HEK293 (cell line): ENCODE data around the gene FGFR2.

ENCODE experiments used
- CTCF ChIA-PET: fragments of 350-600 bp; formaldehyde crosslinking; extraction: SDS; loops from one replicate; lab custom pipeline; 2021; ENCODE audit warnings: antibody characterized with exemption; lab: Yijun Ruan, JAX
- POLR2A ChIA-PET: fragments of 300-600 bp; formaldehyde crosslinking; extraction: SDS; loops from one replicate; lab custom pipeline; 2020; ENCODE audit warnings: antibody characterized with exemption, inconsistent platforms; lab: Yijun Ruan, JAX
- H3K27ac ChIP-seq: fragments of 200-500 bp; sonication (Bioruptor generic); 2 replicates; pipeline ENCODE4 v1.5.1; 2014; ENCODE audit warnings: low read depth, low read length, control low read depth, inconsistent platforms; ENCODE audit errors: extremely low read depth
- H3K36me3 ChIP-seq, 2 experiments: fragments of 200-500 bp in 1 of 2; sonication (Bioruptor generic) in 1 of 2; 1 replicate in 1 of 2; 2 replicates in 1 of 2; pipeline ENCODE4 v1.5.1; 2014 to 2017; ENCODE audit warnings: inconsistent platforms in 2 of 2, low read length in 2 of 2; ENCODE audit not compliant: control insufficient read depth in 2 of 2, insufficient read depth in 1 of 2
- H3K4me1 ChIP-seq: fragments of 200-500 bp; sonication (Bioruptor generic); 2 replicates; pipeline ENCODE4 v1.5.1; 2014; ENCODE audit warnings: mild to moderate bottlenecking, low read length, inconsistent platforms; ENCODE audit not compliant: control insufficient read depth, insufficient read depth
- H3K4me3 ChIP-seq: 2 replicates; pipeline ENCODE4 v1.5.1; 2011; ENCODE audit warnings: low read depth, mild to moderate bottlenecking, control low read depth, low read length, moderate library complexity
- H3K9me3 ChIP-seq: fragments of 200-500 bp; sonication (Bioruptor generic); 2 replicates; pipeline ENCODE4 v1.5.1; 2014; ENCODE audit warnings: low read depth, low read length, inconsistent platforms; ENCODE audit not compliant: control insufficient read depth, insufficient read depth
- EGR2 ChIP-seq: fragments of 450-650 bp; formaldehyde crosslinking; IDR thresholded peaks from 2 replicates; pipeline ENCODE4 v1.5.1; 2016; ENCODE audit warnings: low read depth, missing biosample characterization, missing genetic modification characterization
- PBX3 ChIP-seq: sonication (generic); formaldehyde crosslinking; IDR thresholded peaks from 2 replicates; pipeline ENCODE4 v1.8.1; 2022; ENCODE audit warnings: mild to moderate bottlenecking, moderate library complexity, missing genetic modification reagents
- SCRT2 ChIP-seq: fragments of 450-650 bp; formaldehyde crosslinking; IDR thresholded peaks from 2 replicates; pipeline ENCODE4 v1.5.1; 2016; ENCODE audit warnings: missing biosample characterization, missing genetic modification characterization
- SP3 ChIP-seq: fragments of 450-650 bp; formaldehyde crosslinking; IDR thresholded peaks from 2 replicates; pipeline ENCODE4 v1.5.1; 2016; ENCODE audit warnings: missing biosample characterization, missing genetic modification characterization
- ZBTB17 ChIP-seq: fragments of 450-650 bp; formaldehyde crosslinking; IDR thresholded peaks from 2 replicates; pipeline ENCODE4 v1.5.1; 2016; ENCODE audit warnings: missing biosample characterization, missing genetic modification characterization
- ZBTB8A ChIP-seq: fragments of 450-650 bp; formaldehyde crosslinking; IDR thresholded peaks from 2 replicates; pipeline ENCODE4 v1.5.1; 2016; ENCODE audit warnings: missing biosample characterization, missing genetic modification characterization
- ZFHX2 ChIP-seq: fragments of 450-650 bp; formaldehyde crosslinking; conservative IDR thresholded peaks from 2 replicates; pipeline ENCODE4 v1.5.1; 2016; ENCODE audit warnings: missing biosample characterization, missing genetic modification characterization
- ZIC2 ChIP-seq: fragments of 450-650 bp; formaldehyde crosslinking; IDR thresholded peaks from 2 replicates; pipeline ENCODE4 v1.5.1; 2016; ENCODE audit warnings: missing biosample characterization, missing genetic modification characterization
- ZNF214 ChIP-seq: fragments of 450-650 bp; formaldehyde crosslinking; IDR thresholded peaks from 2 replicates; pipeline ENCODE4 v1.5.1; 2017; ENCODE audit warnings: missing biosample characterization, mild to moderate bottlenecking, missing genetic modification characterization, borderline replicate concordance
- ZNF558 ChIP-seq: fragments of 450-650 bp; formaldehyde crosslinking; IDR thresholded peaks from 2 replicates; pipeline ENCODE4 v1.5.1; 2016; ENCODE audit warnings: missing biosample characterization, missing genetic modification characterization
- TF ChIP-seq, protein P1 (sequence below): fragments of 450-650 bp; formaldehyde crosslinking; IDR thresholded peaks from 2 replicates; pipeline ENCODE4 v1.5.1; 2017; ENCODE audit warnings: missing biosample characterization, missing genetic modification characterization
- TF ChIP-seq, protein P2 (sequence below): fragments of 450-650 bp; formaldehyde crosslinking; IDR thresholded peaks from 2 replicates; pipeline ENCODE4 v1.5.1; 2016; ENCODE audit warnings: missing biosample characterization, missing genetic modification characterization

Gene FGFR2

GRCh38 chr10:121449482-121449924 is 148.7 kb downstream of the FGFR2 start:
- Histone ChIP-seq H3K4me1 (peaks cover 5% of the 10 kb centered on the region; the same call in 1 of the 2 replicates), H3K9me3 (no peaks in the 10 kb centered on the region), H3K4me3 (no peak overlapping the region), H3K27ac (no peak overlapping the region), H3K36me3 (no peaks in the 10 kb centered on the region)
- CTCF ChIA-PET = interaction anchor here (0.6 kb wide), 1 partner anchor 448 kb away, joined by 3 read pairs; no protein-coding TSS in a partner anchor
- POLR2A ChIA-PET = no interaction called here
- TF ChIP-seq SP3 (tag by site-specific recombination) (no peak), PBX3 (CRISPR knock-in tag) (no peak), ZNF214 (tag by site-specific recombination) (no peak)

DNA sequence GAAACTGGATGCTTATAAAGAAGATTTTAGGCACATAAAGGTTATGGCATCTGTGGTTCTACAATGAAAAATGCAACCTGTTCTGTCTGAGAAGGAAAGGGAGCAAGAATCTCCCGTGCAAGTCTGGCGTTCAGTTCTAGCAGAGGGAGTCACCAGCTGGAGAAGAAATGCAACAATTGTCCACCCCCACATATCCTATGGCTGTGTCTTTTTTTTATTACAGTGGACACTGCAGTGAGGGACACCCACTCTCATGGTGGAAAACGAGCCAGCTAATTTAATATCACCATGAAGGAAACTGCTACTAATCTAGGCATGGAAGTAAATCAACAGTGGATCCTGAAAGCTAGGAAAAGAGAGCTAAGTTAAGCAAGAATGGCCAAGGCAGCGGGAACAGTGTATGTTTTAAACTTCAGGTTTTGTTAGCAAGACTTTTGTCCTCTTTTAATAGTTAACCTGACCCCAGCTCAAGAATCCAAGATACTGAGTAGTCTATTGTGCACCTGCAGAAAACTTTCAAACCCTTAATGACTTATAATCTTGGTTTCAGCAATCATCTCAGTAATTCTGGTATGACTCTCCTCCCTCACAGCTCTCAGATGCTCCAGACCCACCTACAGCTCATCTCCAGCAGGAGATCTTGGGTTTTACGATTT is 149.3 kb downstream of the FGFR2 start:
- POLR2A ChIA-PET = no interaction called here
- Histone ChIP-seq H3K36me3 (no peaks in the 10 kb centered on the region), H3K9me3 (no peaks in the 10 kb centered on the region), H3K27ac (no peak overlapping the region), H3K4me1 (peaks cover 5% of the 10 kb centered on the region; the same call in 1 of the 2 replicates), H3K4me3 (no peak overlapping the region)
- peak; percentile 55 for TF ChIP-seq EGR2 (tag by site-specific recombination)
- peak; percentile 44 for TF ChIP-seq ZBTB17 (tag by site-specific recombination)
- peak; percentile 54 for TF ChIP-seq ZFHX2 (tag by site-specific recombination)
- TF ChIP-seq ZNF558 = no peak
- TF ChIP-seq SCRT2 (tag by site-specific recombination) = peak; percentile 69
- CTCF ChIA-PET = interaction anchor here (0.6 kb wide), 2 partner anchors 113 to 448 kb away, joined by 3 to 5 read pairs; no protein-coding TSS in a partner anchor

- Histone ChIP-seq H3K4me3 (no peak overlapping the region), H3K36me3 (no peaks in the 10 kb centered on the region), H3K27ac (no peak overlapping the region), H3K9me3 (no peaks in the 10 kb centered on the region), H3K4me1 (no peaks in the 10 kb centered on the region; the same call in 1 of the 2 replicates)
- ChIA-PET POLR2A (no interaction called here), CTCF (interaction anchor here (1.5 kb wide), 1 partner anchor 163 kb away, joined by 3 read pairs; no protein-coding TSS in a partner anchor)
- TF ChIP-seq, protein P1, sequence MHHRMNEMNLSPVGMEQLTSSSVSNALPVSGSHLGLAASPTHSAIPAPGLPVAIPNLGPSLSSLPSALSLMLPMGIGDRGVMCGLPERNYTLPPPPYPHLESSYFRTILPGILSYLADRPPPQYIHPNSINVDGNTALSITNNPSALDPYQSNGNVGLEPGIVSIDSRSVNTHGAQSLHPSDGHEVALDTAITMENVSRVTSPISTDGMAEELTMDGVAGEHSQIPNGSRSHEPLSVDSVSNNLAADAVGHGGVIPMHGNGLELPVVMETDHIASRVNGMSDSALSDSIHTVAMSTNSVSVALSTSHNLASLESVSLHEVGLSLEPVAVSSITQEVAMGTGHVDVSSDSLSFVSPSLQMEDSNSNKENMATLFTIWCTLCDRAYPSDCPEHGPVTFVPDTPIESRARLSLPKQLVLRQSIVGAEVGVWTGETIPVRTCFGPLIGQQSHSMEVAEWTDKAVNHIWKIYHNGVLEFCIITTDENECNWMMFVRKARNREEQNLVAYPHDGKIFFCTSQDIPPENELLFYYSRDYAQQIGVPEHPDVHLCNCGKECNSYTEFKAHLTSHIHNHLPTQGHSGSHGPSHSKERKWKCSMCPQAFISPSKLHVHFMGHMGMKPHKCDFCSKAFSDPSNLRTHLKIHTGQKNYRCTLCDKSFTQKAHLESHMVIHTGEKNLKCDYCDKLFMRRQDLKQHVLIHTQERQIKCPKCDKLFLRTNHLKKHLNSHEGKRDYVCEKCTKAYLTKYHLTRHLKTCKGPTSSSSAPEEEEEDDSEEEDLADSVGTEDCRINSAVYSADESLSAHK (tag by site-specific recombination) = 0 out of 2 replicates have a peak, but pooled peaks have one; percentile 23
- TF ChIP-seq ZIC2 (tag by site-specific recombination) (peak; percentile 57; the same call in 1 of the 2 replicates), ZBTB8A (tag by site-specific recombination) (no peak)
- TF ChIP-seq, protein P2, sequence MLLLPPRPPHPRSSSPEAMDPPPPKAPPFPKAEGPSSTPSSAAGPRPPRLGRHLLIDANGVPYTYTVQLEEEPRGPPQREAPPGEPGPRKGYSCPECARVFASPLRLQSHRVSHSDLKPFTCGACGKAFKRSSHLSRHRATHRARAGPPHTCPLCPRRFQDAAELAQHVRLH = no peak
Measured at GRCh38 chr10:121444520-121445165, 153.6 kb downstream of the FGFR2 start.
